Neuronal stem cell (in vitro differentiated cells): ENCODE measurements around the gene NCOR2.

Experiments
- DNase-seq: peaks from one replicate; pipeline ENCODE4 v3.0.0-alpha.2; 2013; ENCODE audit warnings: low spot score
- H2AFZ ChIP-seq: one replicate; pipeline ENCODE4 v1.6.1; 2013; ENCODE audit warnings: mild to moderate bottlenecking, low read length, inconsistent platforms
- H2AK5ac ChIP-seq: 2 replicates; pipeline ENCODE4 v1.6.1; 2013; ENCODE audit warnings: low read depth, mild to moderate bottlenecking, inconsistent platforms, low read length, moderate library complexity, mixed read lengths
- H2BK120ac ChIP-seq: 2 replicates; pipeline ENCODE4 v1.6.1; 2013; ENCODE audit warnings: low read depth, mild to moderate bottlenecking, inconsistent platforms, low read length, moderate library complexity, mixed read lengths
- H2BK12ac ChIP-seq: one replicate; pipeline ENCODE4 v1.6.1; 2013; ENCODE audit warnings: low read length, inconsistent platforms
- H2BK15ac ChIP-seq: 2 replicates; pipeline ENCODE4 v1.6.1; 2013; ENCODE audit warnings: mild to moderate bottlenecking, low read length, inconsistent platforms, mixed read lengths
- H2BK5ac ChIP-seq: one replicate; pipeline ENCODE4 v1.6.1; 2013; ENCODE audit warnings: inconsistent platforms, mild to moderate bottlenecking, low read length, moderate library complexity
- H3K14ac ChIP-seq: one replicate; pipeline ENCODE4 v1.6.1; 2013; ENCODE audit warnings: low read length, inconsistent platforms
- H3K18ac ChIP-seq: 2 replicates; pipeline ENCODE4 v1.6.1; 2013; ENCODE audit warnings: low read length, inconsistent platforms
- H3K23ac ChIP-seq: 2 replicates; pipeline ENCODE4 v1.6.1; 2013; ENCODE audit warnings: low read depth, mild to moderate bottlenecking, mixed read lengths, low read length, inconsistent platforms; ENCODE audit not compliant: poor library complexity
- H3K27ac ChIP-seq: replicated peaks from 3 replicates; pipeline ENCODE4 v1.5.1; 2013; ENCODE audit warnings: low read length, inconsistent platforms
- H3K27me3 ChIP-seq, 3 experiments: 2 replicates each; pipeline ENCODE4 v1.6.1; 2013; ENCODE audit warnings: low read length in 3 of 3, mild to moderate bottlenecking in 2 of 3, inconsistent platforms in 1 of 3, low read depth in 1 of 3, mixed read lengths in 1 of 3, moderate library complexity in 1 of 3; ENCODE audit not compliant: control insufficient read depth in 3 of 3, insufficient read depth in 3 of 3
- H3K36me3 ChIP-seq, 2 donors: replicated peaks in 1 of 2; 2 replicates each; pipeline ENCODE4 v1.6.1; 2013; ENCODE audit warnings: low read length in 2 of 2; ENCODE audit not compliant: control insufficient read depth in 2 of 2, insufficient read depth in 2 of 2
- H3K4ac ChIP-seq: 2 replicates; pipeline ENCODE4 v1.6.1; 2013; ENCODE audit warnings: inconsistent platforms, mild to moderate bottlenecking, low read length, moderate library complexity
- H3K4me1 ChIP-seq, 2 donors: 1 replicate in 1 of 2; 2 replicates in 1 of 2; pipeline ENCODE4 v1.6.1; 2013; ENCODE audit warnings: low read length in 2 of 2, low read depth in 1 of 2; ENCODE audit not compliant: control insufficient read depth in 2 of 2, insufficient read depth in 1 of 2
- H3K4me2 ChIP-seq: one replicate; pipeline ENCODE4 v1.6.1; 2013; ENCODE audit warnings: mild to moderate bottlenecking, low read length, inconsistent platforms; ENCODE audit not compliant: insufficient read depth, poor library complexity, severe bottlenecking
- H3K4me3 ChIP-seq, 2 donors: 2 replicates each; pipeline ENCODE4 v1.5.1; 2013; ENCODE audit warnings: low read length in 2 of 2, mild to moderate bottlenecking in 2 of 2, inconsistent platforms in 1 of 2, moderate library complexity in 1 of 2
- H3K79me1 ChIP-seq: one replicate; pipeline ENCODE4 v1.6.1; 2013; ENCODE audit warnings: low read depth, mild to moderate bottlenecking, inconsistent platforms, low read length, moderate library complexity
- H3K9ac ChIP-seq: one replicate; pipeline ENCODE4 v1.6.1; 2013; ENCODE audit warnings: mild to moderate bottlenecking, low read depth, low read length, inconsistent platforms; ENCODE audit not compliant: poor library complexity
- H3K9me3 ChIP-seq, 2 donors: replicated peaks in 1 of 2; 2 replicates each; pipeline versions ENCODE3 to v1.6.1; 2013; ENCODE audit warnings: low read length in 2 of 2, mild to moderate bottlenecking in 2 of 2, inconsistent platforms in 1 of 2, low read depth in 1 of 2, mixed read lengths in 1 of 2, moderate library complexity in 1 of 2; ENCODE audit not compliant: control insufficient read depth in 2 of 2, insufficient read depth in 1 of 2
- H4K8ac ChIP-seq: one replicate; pipeline ENCODE4 v1.6.1; 2013; ENCODE audit warnings: low read depth, mild to moderate bottlenecking, inconsistent platforms, low read length, moderate library complexity
- H4K91ac ChIP-seq: one replicate; pipeline ENCODE4 v1.6.1; 2013; ENCODE audit warnings: low read length, low read depth, mild to moderate bottlenecking, inconsistent platforms; ENCODE audit not compliant: poor library complexity
- WGBS, 2 donors: extraction: QIAGEN DNeasy Blood & Tissue Kit; methylation state at CpG; one replicate each; pipeline ENCODE4 v1.1.7; 2013; ENCODE audit warnings: missing lambda C conversion rate in 2 of 2, mixed read lengths in 1 of 2; ENCODE audit not compliant: insufficient read length in 2 of 2, insufficient replicate concordance in 1 of 2; ENCODE audit errors: extremely low coverage in 2 of 2; 5-methylcytosine and 5-hydroxymethylcytosine counted together

The NCOR2 gene

DNA sequence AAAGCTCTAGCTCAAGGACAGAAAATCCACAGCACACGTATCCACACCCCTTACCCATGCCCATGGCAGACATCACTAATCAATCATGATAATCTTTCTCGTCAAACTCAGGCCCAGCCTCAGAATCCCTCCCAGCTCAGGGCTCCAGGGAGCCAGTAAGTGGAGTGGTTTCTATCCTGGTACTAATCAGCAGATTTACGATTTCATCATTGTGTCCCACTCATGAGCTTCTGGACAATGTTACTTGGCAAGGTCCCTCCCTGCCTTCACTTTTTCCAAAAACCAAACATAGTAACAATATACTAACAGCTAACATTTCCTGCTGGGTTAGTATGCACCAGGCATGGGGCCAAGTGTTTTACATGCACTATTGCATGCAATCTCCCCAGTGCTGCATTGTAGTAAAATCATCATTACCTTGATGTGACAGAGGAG is 45.8 kb upstream of the NCOR2 start:
- no peak overlapping the region for H2BK120ac ChIP-seq
- no peak overlapping the region for H3K4ac ChIP-seq
- peaks cover 0 to 30% (median 0%) of the 10 kb centered on the region in 3 experiments for H3K27me3 ChIP-seq
- no CpG with 5 or more reads among the region's 3 CpGs for WGBS, 2 donors
- no peak overlapping the region for H3K18ac ChIP-seq
- H3K9me3 ChIP-seq, result peaks cover 0 to 4% of the 10 kb centered on the region in 2 donors
- no peak overlapping the region for H3K4me3 ChIP-seq
- no peak overlapping the region for H3K23ac ChIP-seq
- no peak for DNase-seq
- no peak overlapping the region for H2BK12ac ChIP-seq
- H2BK15ac ChIP-seq, result no peak overlapping the region
- H3K27ac ChIP-seq, result no peak overlapping the region
- H3K4me1 ChIP-seq, result peaks cover 0 to 5% of the 10 kb centered on the region in 2 donors
- no peak overlapping the region for H2AK5ac ChIP-seq
- peaks cover 2% of the 10 kb centered on the region for H3K79me1 ChIP-seq
- H3K9ac ChIP-seq, result no peak overlapping the region
- H3K14ac ChIP-seq, result no peak overlapping the region
- no peak overlapping the region for H4K91ac ChIP-seq
- no peak overlapping the region for H3K4me2 ChIP-seq
- no peak overlapping the region for H4K8ac ChIP-seq
- no peak overlapping the region for H2BK5ac ChIP-seq
- no peaks in the 10 kb centered on the region for H3K36me3 ChIP-seq
- H2AFZ ChIP-seq, result no peak overlapping the region

DNA sequence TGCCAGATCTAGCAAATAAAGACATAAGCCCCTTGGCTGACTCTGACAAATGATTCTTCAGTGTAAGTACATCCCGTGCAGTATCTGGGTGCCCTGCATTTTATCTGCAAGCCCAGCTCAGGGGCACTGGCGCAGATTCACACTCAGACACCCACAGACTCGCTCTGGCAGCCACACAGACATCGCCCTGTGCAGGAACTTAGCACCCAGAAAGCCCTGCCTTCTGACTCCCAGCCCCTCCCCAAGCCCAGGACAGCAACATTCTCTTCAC is 44.9 kb upstream of the NCOR2 start:
- Histone ChIP-seq H3K79me1 (peaks cover 2% of the 10 kb centered on the region), H3K27ac (no peak overlapping the region), H2AK5ac (peak overlapping the region; percentile 83), H3K23ac (no peak overlapping the region), H3K4me3 (peak overlapping the region in 1 of 2 donors; percentile 9), H3K14ac (no peak overlapping the region), H3K27me3 (peaks cover 0 to 25% (median 0%) of the 10 kb centered on the region in 3 experiments), H2BK5ac (no peak overlapping the region), H3K4ac (no peak overlapping the region), H4K8ac (no peak overlapping the region), H3K9me3 (peaks cover 0 to 4% of the 10 kb centered on the region in 2 donors), H2BK12ac (no peak overlapping the region), H4K91ac (no peak overlapping the region), H2BK15ac (no peak overlapping the region), H3K4me1 (no peaks in the 10 kb centered on the region), H2AFZ (no peak overlapping the region), H3K4me2 (no peak overlapping the region), H2BK120ac (no peak overlapping the region), H3K36me3 (no peaks in the 10 kb centered on the region), H3K9ac (no peak overlapping the region), H3K18ac (peak overlapping the region; percentile 33)
- no peak for DNase-seq
- no CpG with 5 or more reads among the region's 4 CpGs for WGBS, 2 donors

DNA sequence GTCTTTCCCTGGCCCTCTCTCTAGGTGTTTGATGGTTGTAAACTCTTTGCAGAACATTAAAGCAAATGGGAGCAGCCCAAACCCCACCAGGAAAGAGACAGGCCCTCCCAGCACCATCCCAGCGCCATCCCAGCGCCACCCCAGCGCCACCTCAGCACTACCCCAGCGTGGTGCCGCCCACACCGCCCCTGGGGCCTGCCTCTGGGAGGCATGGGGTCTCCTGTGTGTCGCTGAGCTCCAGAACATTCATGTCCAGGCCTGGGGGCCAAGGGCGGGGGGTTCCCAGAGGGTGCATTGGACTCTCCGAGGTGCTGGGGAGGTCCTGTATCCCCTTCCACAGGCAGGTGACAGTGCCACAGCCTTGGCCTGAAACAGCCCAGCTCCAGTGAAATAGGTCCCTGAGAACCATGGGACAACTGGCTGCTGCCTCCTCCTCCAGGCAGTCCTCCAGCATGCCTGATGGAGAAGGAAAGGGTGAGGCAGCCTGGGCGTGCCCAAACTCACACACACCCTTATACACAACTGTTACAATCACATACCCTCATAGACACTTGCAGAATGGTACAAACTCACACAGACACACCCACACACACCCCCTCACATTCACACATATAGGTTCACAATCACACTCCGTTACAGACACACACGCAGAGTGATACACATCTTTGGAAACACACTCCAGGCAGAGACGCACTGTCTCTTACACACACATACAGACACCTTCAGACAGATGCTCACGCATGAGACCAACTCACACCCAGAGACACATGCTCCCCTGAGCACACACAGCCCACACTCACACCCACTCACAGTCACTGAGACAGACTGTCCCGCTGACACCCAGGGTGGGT is 44.4 kb upstream of the NCOR2 start:
- Histone ChIP-seq H3K4me1 (no peaks in the 10 kb centered on the region), H3K36me3 (no peaks in the 10 kb centered on the region), H3K79me1 (peaks cover 2% of the 10 kb centered on the region), H3K18ac (peak overlapping the region; percentile 92), H3K4ac (peak overlapping the region; percentile 84), H2BK15ac (peak overlapping the region; percentile 47), H2BK120ac (peak overlapping the region; percentile 63), H2BK5ac (peak overlapping the region; percentile 20), H3K23ac (no peak overlapping the region), H4K91ac (peak overlapping the region; percentile 38), H3K9me3 (peaks cover 0 to 4% of the 10 kb centered on the region in 2 donors), H4K8ac (no peak overlapping the region), H3K27ac (no peak overlapping the region), H3K9ac (no peak overlapping the region), H3K14ac (peak overlapping the region; percentile 82), H3K27me3 (peaks cover 0 to 20% (median 0%) of the 10 kb centered on the region in 3 experiments), H3K4me3 (peak overlapping the region in 1 of 2 donors; percentile 53), H2AK5ac (peak overlapping the region; percentile 83), H3K4me2 (no peak overlapping the region), H2AFZ (no peak overlapping the region), H2BK12ac (peak overlapping the region; percentile 49)
- DNase-seq, result no peak
- no CpG with 5 or more reads among the region's 15 CpGs for whole genome bisulfite sequencing, 2 donors

DNA sequence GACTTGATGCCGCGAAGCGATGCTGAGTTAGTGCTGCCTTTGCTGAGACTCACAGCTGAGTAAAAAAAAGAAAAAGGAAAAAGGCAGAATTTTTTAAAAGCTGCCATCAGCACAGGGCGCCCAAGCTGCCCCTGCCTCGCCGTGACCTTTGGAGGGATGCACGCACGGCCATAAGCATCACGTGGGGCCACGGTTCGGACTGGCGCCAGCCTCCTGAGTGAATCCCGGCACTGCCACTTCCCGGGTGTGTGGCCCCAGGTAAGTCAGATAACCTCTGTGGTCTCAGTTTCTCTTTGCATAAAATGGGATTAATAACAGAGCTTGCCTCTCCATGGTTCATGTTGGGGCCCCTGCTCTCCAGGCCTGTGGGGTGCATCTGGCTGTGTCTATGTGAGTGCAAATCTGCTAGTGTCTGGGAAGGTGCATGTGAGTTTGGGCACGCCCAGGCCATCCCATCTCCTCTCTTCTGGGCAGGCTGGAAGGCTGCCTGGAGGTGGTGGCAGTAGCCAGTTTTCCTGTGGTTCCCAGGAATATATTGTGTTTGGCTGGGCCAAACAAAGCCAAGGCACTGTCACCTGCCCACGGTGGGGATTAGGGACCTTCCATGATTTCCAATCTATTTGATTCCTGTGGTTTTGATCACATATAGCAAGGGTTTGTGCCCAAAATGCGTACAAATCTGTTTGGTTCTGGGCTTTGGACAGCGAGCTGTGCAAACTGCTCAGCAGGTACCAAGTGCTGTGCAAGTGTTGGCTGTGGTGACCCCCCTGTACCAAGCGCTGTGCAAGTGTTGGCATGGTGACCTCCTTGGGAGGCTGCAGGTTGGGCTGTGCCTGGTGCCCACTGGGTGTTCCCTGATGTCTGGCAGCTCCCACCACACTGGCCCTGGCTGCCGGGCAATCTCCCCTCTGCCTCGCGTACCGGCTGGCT is 43.5 kb upstream of the NCOR2 start:
- Histone ChIP-seq H4K8ac (no peak overlapping the region), H3K36me3 (no peaks in the 10 kb centered on the region), H3K14ac (peak overlapping the region; percentile 33), H3K27me3 (peaks cover 0 to 14% (median 0%) of the 10 kb centered on the region in 3 experiments), H3K27ac (no peak overlapping the region), H3K79me1 (peaks cover 2% of the 10 kb centered on the region), H3K4me1 (no peaks in the 10 kb centered on the region), H2BK120ac (no peak overlapping the region), H2AFZ (no peak overlapping the region), H3K23ac (no peak overlapping the region), H3K9me3 (peaks cover 0 to 7% of the 10 kb centered on the region in 2 donors), H4K91ac (no peak overlapping the region), H3K18ac (no peak overlapping the region), H3K4me3 (no peak overlapping the region), H3K4ac (no peak overlapping the region), H2AK5ac (peak overlapping the region; percentile 85), H3K9ac (no peak overlapping the region), H2BK15ac (peak overlapping the region; percentile 79), H2BK12ac (peak overlapping the region; percentile 68), H2BK5ac (no peak overlapping the region), H3K4me2 (no peak overlapping the region)
- no peak for DNase-seq
- WGBS, 2 donors, result no CpG with 5 or more reads among the region's 23 CpGs
